ENCODE results near the gene TCOF1.
A peak's percentile ranks its signal among the peaks of the same experiment; 100 is the strongest.

The TCOF1 gene

GRCh38 chr5:150357326-150358260 is at the start of gene TCOF1:
TSS of gene TCOF1 (plus strand) at chr5:150357697. CDS start at chr5:150357747, 50 bp downstream.
- DNase-seq (ENCODE audit: low read depth in 2 of 2), result peak; percentile 91 to 94

GRCh38 chr5:150309101-150309885 is 48.2 kb upstream of the TCOF1 start:
- DNase-seq (ENCODE audit: low read depth in 2 of 2), result no peak

GRCh38 chr5:150309886-150310239 is 47.6 kb upstream of the TCOF1 start:
- DNase-seq (ENCODE audit: low read depth in 2 of 2), result no peak

- DNase-seq (ENCODE audit: low read depth in 2 of 2), result no peak
These were observed 47.3 kb upstream of the TCOF1 start for GRCh38 chr5:150310246-150310645.

GRCh38 chr5:150311015-150311692 is 46.3 kb upstream of the TCOF1 start:
- DNase-seq (ENCODE audit: low read depth in 2 of 2), result no peak

GRCh38 chr5:150312518-150312917 is 45.0 kb upstream of the TCOF1 start:
- no peak for DNase-seq (ENCODE audit: low read depth in 2 of 2)

- DNase-seq (ENCODE audit: low read depth in 2 of 2), result no peak
These were observed 44.0 kb upstream of the TCOF1 start for GRCh38 chr5:150313501-150313900.

GRCh38 chr5:150313921-150314716 is 43.4 kb upstream of the TCOF1 start:
- no peak for DNase-seq (ENCODE audit: low read depth in 2 of 2)

GRCh38 chr5:150315245-150315644 is 42.3 kb upstream of the TCOF1 start:
- DNase-seq (ENCODE audit: low read depth in 2 of 2), result no peak

GRCh38 chr5:150316320-150316719 is 41.2 kb upstream of the TCOF1 start:
- no peak for DNase-seq (ENCODE audit: low read depth in 2 of 2)

GRCh38 chr5:150317048-150318003 is 40.2 kb upstream of the TCOF1 start:
- DNase-seq (ENCODE audit: low read depth in 2 of 2), result no peak

- no peak for DNase-seq (ENCODE audit: low read depth in 2 of 2)
These were observed 38.6 kb upstream of the TCOF1 start for GRCh38 chr5:150318613-150319483.

GRCh38 chr5:150319484-150319790 is 38.1 kb upstream of the TCOF1 start:
- DNase-seq (ENCODE audit: low read depth in 2 of 2), result no peak

GRCh38 chr5:150320044-150320613 is 37.4 kb upstream of the TCOF1 start:
- no peak for DNase-seq (ENCODE audit: low read depth in 2 of 2)

GRCh38 chr5:150321211-150321610 is 36.3 kb upstream of the TCOF1 start:
- DNase-seq (ENCODE audit: low read depth in 2 of 2), result no peak

- no peak for DNase-seq (ENCODE audit: low read depth in 2 of 2)
These were observed 35.7 kb upstream of the TCOF1 start for GRCh38 chr5:150321784-150322183.

GRCh38 chr5:150322202-150322601 is 35.3 kb upstream of the TCOF1 start:
- DNase-seq (ENCODE audit: low read depth in 2 of 2), result no peak

GRCh38 chr5:150323092-150323491 is 34.4 kb upstream of the TCOF1 start:
- no peak for DNase-seq (ENCODE audit: low read depth in 2 of 2)

- DNase-seq (ENCODE audit: low read depth in 2 of 2), result no peak
These were observed 33.7 kb upstream of the TCOF1 start for GRCh38 chr5:150323819-150324218.
